GM12878 (cell line): Measurements from ENCODE around the gene KISS1R. TPM values are rescaled to one million over a fixed set of nuclear protein-coding genes. Genes with fewer than 3 reads are reported as not detected.

Experiments
- CEBPB ChIP-seq, 2 experiments: fragments of 150-350 bp in 1 of 2; IDR thresholded peaks; 2 replicates each; pipeline ENCODE4 v1.6.1; 2012 to 2014; ENCODE audit warnings: low read depth in 2 of 2, low read length in 2 of 2, borderline replicate concordance in 1 of 2, inconsistent platforms in 1 of 2
- E4F1 ChIP-seq: fragments of 450-650 bp; IDR thresholded peaks from 2 replicates; pipeline ENCODE4 v1.6.1; 2018; ENCODE audit warnings: borderline replicate concordance, mild to moderate bottlenecking; ENCODE audit not compliant: partially characterized antibody
- HDAC6 ChIP-seq: fragments of 200-600 bp; sonication (generic); IDR thresholded peaks from one replicate; pipeline ENCODE4 v1.8.0; 2017; ENCODE audit warnings: antibody characterized with exemption; ENCODE audit not compliant: unreplicated experiment
- IKZF2 ChIP-seq, 2 experiments: fragments of 450-650 bp; IDR thresholded peaks; 2 replicates each; pipeline ENCODE4 v1.6.1; 2017; ENCODE audit warnings: mild to moderate bottlenecking in 2 of 2, moderate library complexity in 2 of 2
- IRF3 ChIP-seq: fragments of 450-650 bp; IDR thresholded peaks from 2 replicates; pipeline ENCODE4 v1.6.1; 2014; ENCODE audit warnings: mild to moderate bottlenecking
- PRDM15 ChIP-seq: fragments of 450-650 bp; formaldehyde crosslinking; IDR thresholded peaks from 2 replicates; pipeline ENCODE4 v1.4.0; 2020; ENCODE audit warnings: mild to moderate bottlenecking, moderate library complexity
- RBBP5 ChIP-seq: fragments of 200-600 bp; sonication (generic); conservative IDR thresholded peaks from 2 replicates; pipeline ENCODE4 v1.6.1; 2016
- RFX5 ChIP-seq: IDR thresholded peaks from 2 replicates; pipeline ENCODE4 v1.6.1; 2011; ENCODE audit warnings: low read depth, low read length, improper control_type of control experiment
- SKIL ChIP-seq: fragments of 450-650 bp; IDR thresholded peaks from 2 replicates; pipeline ENCODE4 v1.6.1; 2017; ENCODE audit warnings: mild to moderate bottlenecking, low read depth, inconsistent platforms; ENCODE audit not compliant: poor library complexity, severe bottlenecking
- STAT1 ChIP-seq: fragments of 450-650 bp; conservative IDR thresholded peaks from 2 replicates; pipeline ENCODE4 v1.6.1; 2014; ENCODE audit warnings: antibody characterized with exemption, mild to moderate bottlenecking
- SUZ12 ChIP-seq: fragments of 200-600 bp; sonication (generic); IDR thresholded peaks from one replicate; pipeline ENCODE4 v1.6.1; 2018; ENCODE audit warnings: antibody characterized with exemption, mild to moderate bottlenecking; ENCODE audit not compliant: unreplicated experiment
- USF1 ChIP-seq: IDR thresholded peaks from 2 replicates; pipeline ENCODE4 v1.6.1; 2011; ENCODE audit warnings: borderline replicate concordance, low read depth, mild to moderate bottlenecking, moderate library complexity, mixed read lengths, low read length; ENCODE audit not compliant: insufficient read depth; ENCODE audit errors: extremely low read length
- polyA plus RNA-seq, 11 experiments: library from polyadenylated mRNA; depleted of rRNA in 4 of 11; unstranded in 6 of 11; stranded (reverse) in 5 of 11; fragments of >200 nt; fragmentation: Nextera tagmentation in 4 of 11; fragmentation: Illumina TruSeq in 1 of 11; extraction: Ambion mirVana in 4 of 11; extraction: Trizol in 1 of 11; gene quantifications; 1 replicate in 1 of 11; 2 replicates in 10 of 11; pipeline versions ENCODE4 v1.2.1 to v1.2.3, GENCODE V29; 2011 to 2016; ENCODE audit warnings: inconsistent platforms in 2 of 11, missing spikeins in 2 of 11, low read depth in 1 of 11
- total RNA-seq, 4 experiments: library from RNA; depleted of rRNA in 3 of 4; stranded (reverse); fragments of >200 nt in 3 of 4; fragmentation: Illumina TruSeq in 1 of 4; extraction: Trizol in 1 of 4; gene quantifications; 2 replicates each; pipeline versions ENCODE4 v1.2.1 to v1.2.3, GENCODE V29; 2013 to 2021
- TF ChIP-seq, protein P1 (sequence below), 3 experiments: IDR thresholded peaks in 2 of 3; conservative IDR thresholded peaks in 1 of 3; 2 replicates each; pipeline ENCODE4 v1.5.1; 2011; ENCODE audit warnings: low read depth in 3 of 3, low read length in 3 of 3, mild to moderate bottlenecking in 3 of 3, control low read depth in 2 of 3, moderate library complexity in 2 of 3, inconsistent platforms in 1 of 3, mixed read lengths in 1 of 3; ENCODE audit not compliant: control insufficient read depth in 2 of 3, insufficient read depth in 1 of 3; ENCODE audit errors: extremely low read depth in 1 of 3
- TF ChIP-seq, protein P2 (sequence below): IDR thresholded peaks from 2 replicates; pipeline ENCODE4 v1.6.1; 2011; ENCODE audit warnings: low read depth, low read length, improper control_type of control experiment, borderline replicate concordance

KISS1R gene
- total and polyA plus RNA-seq, 10 of the 15 experiments (the other 5 are each of a cell fraction or from before 2014, with no cell fraction given) = 0.13 to 2.7 (median 1.4) TPM; not detected in 3

GRCh38 chr19:948842-949496, 31.8 kb downstream of the KISS1R start (continued):
- TF ChIP-seq HDAC6 (no peak), SKIL (no peak), SUZ12 (no peak), RFX5 (no peak), IRF3 (no peak), STAT1 (no peak), IKZF2 (IDR thresholded peaks at IDR 0.05) (peak; percentile 32 to 50; a peak in 1 of 4 replicates), PRDM15 (CRISPR knock-in tag) (no peak), USF1 (no peak), E4F1 (no peak), CEBPB (IDR thresholded peaks at IDR 0.05; ENCODE audit: borderline replicate concordance in 1 of 2, low read depth in 2 of 2, low read length in 2 of 2) (no peak), RBBP5 (no peak)
- TF ChIP-seq, protein P1, sequence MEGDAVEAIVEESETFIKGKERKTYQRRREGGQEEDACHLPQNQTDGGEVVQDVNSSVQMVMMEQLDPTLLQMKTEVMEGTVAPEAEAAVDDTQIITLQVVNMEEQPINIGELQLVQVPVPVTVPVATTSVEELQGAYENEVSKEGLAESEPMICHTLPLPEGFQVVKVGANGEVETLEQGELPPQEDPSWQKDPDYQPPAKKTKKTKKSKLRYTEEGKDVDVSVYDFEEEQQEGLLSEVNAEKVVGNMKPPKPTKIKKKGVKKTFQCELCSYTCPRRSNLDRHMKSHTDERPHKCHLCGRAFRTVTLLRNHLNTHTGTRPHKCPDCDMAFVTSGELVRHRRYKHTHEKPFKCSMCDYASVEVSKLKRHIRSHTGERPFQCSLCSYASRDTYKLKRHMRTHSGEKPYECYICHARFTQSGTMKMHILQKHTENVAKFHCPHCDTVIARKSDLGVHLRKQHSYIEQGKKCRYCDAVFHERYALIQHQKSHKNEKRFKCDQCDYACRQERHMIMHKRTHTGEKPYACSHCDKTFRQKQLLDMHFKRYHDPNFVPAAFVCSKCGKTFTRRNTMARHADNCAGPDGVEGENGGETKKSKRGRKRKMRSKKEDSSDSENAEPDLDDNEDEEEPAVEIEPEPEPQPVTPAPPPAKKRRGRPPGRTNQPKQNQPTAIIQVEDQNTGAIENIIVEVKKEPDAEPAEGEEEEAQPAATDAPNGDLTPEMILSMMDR (IDR thresholded peaks at IDR 0.05 in 2 of 3, conservative IDR thresholded peaks at IDR 0.05 in 1 of 3; ENCODE audit: control insufficient read depth in 2 of 3, extremely low read depth in 1 of 3, insufficient read depth in 1 of 3, low read depth in 3 of 3, low read length in 3 of 3) = no peak
- TF ChIP-seq, protein P2, sequence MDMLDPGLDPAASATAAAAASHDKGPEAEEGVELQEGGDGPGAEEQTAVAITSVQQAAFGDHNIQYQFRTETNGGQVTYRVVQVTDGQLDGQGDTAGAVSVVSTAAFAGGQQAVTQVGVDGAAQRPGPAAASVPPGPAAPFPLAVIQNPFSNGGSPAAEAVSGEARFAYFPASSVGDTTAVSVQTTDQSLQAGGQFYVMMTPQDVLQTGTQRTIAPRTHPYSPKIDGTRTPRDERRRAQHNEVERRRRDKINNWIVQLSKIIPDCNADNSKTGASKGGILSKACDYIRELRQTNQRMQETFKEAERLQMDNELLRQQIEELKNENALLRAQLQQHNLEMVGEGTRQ = no peak
